HT1080 (cell line): ENCODE results near the gene BACH2. TPM values are rescaled to one million over a fixed set of nuclear protein-coding genes. Genes with fewer than 3 reads are reported as not detected.

Experiments used
- DNase-seq: peaks from one replicate; pipeline ENCODE4 v3.0.0-alpha.2; 2015; ENCODE audit warnings: low read depth
- total RNA-seq: library from RNA; depleted of rRNA; stranded (reverse); fragments of >200 nt; shearing (Covaris generic); gene quantifications from 2 replicates; pipeline ENCODE4 v1.2.3, GENCODE V29; 2014

The BACH2 gene
- total RNA-seq, 1 experiment from 2014 or later = 0.87 TPM

GRCh38 chr6:89948876-89949275 is 347.8 kb downstream of the BACH2 start:
- no peak for DNase-seq

GRCh38 chr6:89944826-89945407 is 351.7 kb downstream of the BACH2 start:
- DNase-seq = peak; percentile 27

DNA sequence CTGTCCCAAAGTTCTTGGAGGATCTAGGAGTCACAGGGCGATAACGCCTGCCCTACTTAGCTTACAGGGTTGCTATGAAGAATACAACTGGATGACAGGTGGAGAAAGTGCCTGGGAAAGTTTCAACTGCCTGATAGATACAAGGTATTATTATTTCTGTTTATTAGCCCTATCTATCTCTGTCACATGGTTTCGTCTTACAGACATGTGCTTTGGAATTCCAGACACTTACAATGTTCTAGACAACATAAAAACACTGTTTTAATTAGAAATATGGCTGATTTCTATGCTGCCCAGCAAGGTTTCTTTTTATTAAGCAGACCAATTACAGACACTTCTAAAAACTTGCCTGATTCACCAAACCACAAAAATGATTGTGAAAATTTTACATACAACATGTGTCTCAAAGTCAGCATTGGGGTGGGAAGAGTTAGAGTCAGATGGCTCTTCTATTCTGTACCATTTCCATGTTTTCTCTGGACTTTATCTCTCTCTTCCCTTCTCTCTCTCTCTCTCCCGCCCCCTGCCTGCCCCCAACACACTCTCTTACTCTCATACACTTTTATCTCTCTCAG is 352.4 kb downstream of the BACH2 start:
- no peak for DNase-seq

GRCh38 chr6:89942601-89943000 is 354.0 kb downstream of the BACH2 start:
- DNase-seq = no peak

- no peak for DNase-seq
These were observed 354.7 kb downstream of the BACH2 start for GRCh38 chr6:89941763-89942497.

GRCh38 chr6:89941031-89941762 is 355.4 kb downstream of the BACH2 start:
- DNase-seq = no peak

DNA sequence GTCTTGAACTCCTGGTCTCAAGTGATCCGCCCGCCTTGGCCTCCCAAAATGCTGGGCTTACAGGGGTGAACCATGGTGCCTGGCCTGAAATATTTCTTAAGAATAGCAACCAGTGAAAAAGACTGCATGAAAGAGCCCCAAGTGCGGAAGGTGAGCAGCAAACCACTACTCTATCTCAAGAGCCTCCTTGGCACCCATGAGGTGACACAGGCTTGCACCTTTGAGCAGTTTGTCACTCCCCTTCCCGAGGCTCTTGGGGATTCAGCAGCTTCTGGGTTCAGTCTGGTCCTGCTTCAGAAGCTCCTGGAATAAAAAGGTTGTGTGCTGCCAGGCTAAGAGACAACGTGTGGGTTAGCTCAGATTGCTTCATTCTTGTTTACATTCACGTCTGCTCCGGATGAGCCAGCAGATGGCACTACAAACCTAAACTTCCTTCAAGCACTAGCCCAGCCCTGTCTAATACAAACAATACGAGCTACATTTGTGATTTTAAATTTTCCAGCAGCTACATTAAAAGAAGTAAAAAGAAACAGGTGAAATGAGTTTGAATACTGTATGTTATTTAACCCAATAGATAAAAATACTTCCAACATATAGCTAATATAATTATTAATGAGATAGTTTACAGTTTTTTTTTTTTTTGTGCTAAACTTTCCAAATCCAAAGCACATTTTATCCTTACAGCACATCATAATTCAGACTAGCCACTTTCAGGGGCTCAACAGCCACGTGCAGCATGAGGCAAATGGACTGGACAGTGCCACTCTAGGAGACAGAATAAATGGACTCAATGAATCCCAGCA is 356.2 kb downstream of the BACH2 start:
- DNase-seq = peak; percentile 75

- no peak for DNase-seq
These were observed 357.5 kb downstream of the BACH2 start for GRCh38 chr6:89939144-89939543.

GRCh38 chr6:89938014-89938413 is 358.6 kb downstream of the BACH2 start:
- DNase-seq = no peak

- DNase-seq = no peak
These were observed 360.5 kb downstream of the BACH2 start for GRCh38 chr6:89936177-89936576.

DNA sequence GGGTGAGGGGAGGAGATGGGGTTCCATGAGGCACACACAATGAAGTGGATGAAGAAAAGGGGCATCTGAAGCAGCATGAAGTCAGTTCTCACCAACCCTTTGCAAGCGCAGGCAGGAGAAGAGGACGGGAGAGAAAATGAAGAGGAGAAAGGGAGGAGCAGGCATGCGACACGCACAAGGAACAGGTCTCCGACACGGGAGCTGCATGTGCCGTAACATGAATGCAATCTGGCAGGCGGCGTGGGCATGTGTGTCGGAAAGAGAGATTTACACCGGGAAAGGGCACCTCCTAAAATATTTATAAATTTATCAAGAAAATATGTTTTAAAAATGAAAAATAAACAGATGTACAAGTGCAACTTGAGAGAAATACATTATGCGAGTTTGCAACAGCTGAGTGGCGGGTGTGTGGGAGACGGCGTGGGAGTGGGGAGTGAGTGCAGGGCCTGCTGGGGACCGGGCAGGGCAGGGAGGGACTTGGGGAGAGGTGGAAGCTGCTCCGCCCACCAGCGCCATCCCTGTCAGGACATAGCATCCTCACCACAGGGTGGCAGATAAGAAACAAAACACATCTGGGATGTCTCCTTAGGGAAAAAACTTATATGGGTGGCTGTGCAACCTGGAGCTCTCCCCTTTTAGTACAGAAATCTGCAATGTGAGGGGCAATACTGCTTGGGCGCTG is 361.8 kb downstream of the BACH2 start:
- DNase-seq = no peak

GRCh38 chr6:89932245-89932802 is 364.3 kb downstream of the BACH2 start:
- DNase-seq = no peak

DNA sequence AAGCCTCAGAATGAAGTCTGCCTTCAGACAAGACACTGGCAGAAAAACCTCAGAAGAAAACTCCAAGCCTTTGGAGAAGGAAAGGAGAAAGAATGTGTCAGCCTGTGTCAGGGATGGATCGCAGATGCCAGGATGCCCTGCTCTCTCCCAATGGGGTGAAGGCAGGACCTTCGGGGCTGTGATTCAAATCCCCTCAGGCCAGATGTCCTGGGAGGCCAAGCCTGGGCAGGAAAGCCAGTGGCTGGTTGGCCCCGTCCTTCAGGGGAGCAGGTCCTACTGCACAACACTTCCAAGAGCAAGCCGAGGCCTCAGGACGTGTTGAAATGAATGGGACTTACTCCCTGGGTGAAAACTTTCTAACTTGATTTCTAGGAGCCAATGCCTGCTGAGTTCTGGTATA is 365.9 kb downstream of the BACH2 start:
- DNase-seq = no peak

DNA sequence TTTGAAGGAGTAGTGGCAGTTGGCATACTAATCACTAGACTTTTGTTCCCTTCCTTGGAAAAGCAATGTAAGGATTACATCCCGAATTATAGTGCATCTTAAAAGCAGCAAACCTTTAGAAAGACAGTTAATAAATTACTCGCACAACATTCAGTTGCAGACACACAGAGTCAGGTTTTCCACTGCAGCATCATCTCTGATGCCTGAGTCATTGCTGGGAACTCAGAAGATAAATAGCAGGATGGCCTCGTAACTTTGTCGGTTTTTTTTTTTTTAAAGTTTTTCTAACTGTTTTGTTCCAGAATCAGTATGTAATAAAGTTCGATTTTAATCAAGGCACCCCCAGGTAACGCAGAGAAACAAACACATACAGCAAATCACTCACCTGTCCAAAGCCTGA is 368.0 kb downstream of the BACH2 start:
- peak; percentile 41 for DNase-seq

GRCh38 chr6:89927791-89928550 is 368.7 kb downstream of the BACH2 start:
- DNase-seq = peak; percentile 75

DNA sequence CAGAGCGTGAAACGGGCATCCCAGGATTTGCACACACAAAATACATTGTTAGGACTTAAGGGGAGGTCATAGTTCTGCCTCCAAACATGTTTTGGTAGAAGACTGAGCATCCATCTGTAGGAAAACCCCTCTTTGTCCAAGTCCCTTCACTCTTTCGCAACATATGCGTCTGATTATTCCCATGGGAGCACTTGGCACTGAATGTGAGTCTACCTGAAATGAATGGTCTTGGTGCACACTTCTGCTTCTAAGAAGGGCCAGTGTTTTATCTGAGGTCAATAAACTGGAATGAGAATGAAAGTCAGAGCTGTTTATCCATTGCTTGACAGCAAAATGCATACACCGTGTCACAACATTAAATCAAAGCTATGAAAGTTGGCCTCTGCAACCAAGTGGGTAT is 369.4 kb downstream of the BACH2 start:
- no peak for DNase-seq

DNA sequence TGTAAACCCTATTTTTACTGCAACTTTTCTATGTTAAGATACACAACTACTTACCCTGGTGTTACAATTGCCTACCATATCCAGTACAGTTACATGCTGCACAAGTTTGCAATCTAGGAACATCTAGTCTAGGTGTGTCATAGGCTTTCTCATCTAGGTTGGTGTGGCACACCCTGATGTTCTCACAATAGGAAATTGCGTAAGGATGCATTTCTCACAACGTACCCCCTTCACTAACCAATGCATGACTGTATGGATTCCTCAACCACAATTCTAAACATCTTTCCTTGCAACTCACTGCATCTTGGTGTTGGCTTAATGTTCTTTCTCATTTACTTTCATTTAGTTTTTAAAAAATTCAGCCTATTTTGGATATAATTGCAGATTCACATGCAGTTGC is 370.8 kb downstream of the BACH2 start:
- peak; percentile 77 for DNase-seq

DNA sequence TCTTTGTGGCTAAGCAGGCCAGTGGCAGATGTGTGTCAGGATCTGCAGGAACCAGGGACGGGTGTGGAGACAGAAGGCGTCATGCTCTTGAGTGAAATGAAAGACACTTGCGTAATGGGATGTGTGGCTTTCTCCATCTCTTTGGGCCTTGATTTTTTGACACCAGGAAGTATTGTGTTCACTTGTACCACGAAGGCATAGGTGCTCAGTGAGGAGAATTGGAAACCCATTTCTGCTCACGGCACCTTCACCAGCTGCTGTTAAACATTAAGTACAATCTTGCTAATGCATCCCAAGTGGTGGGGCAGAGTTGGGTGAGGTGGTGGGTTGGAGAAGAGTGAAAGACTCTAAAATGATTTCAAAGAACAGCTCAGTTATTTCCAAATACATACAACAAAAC is 372.4 kb downstream of the BACH2 start:
- no peak for DNase-seq

GRCh38 chr6:89921691-89922090 is 375.0 kb downstream of the BACH2 start:
- DNase-seq = peak; percentile 83

- no peak for DNase-seq
These were observed 375.4 kb downstream of the BACH2 start for GRCh38 chr6:89921197-89921596.
